Endothelial cell of umbilical vein (primary cell): ENCODE measurements around the gene CNKSR3. TPM values are rescaled to one million over a fixed set of nuclear protein-coding genes. Genes with fewer than 3 reads are reported as not detected.

Experiments
- BruUV-seq: library from RNA; stranded (reverse); fragments of 400-500 nt; replicated peaks from 2 replicates; lab custom pipeline; 2021; lab: Mats Ljungman, UMichigan
- CTCF ChIA-PET: fragments of 300-600, 350-600 bp; sonication (Branson Sonifier 250); formaldehyde crosslinking; loops from one replicate; lab custom pipeline; 2021; ENCODE audit warnings: antibody characterized with exemption, inconsistent platforms; lab: Charles Lee
- POLR2A ChIA-PET: fragments of 300-600, 350-600 bp; sonication (Branson Sonifier 250); formaldehyde crosslinking; loops from one replicate; lab custom pipeline; 2021; ENCODE audit warnings: antibody characterized with exemption, inconsistent platforms; lab: Charles Lee
- DNase-seq: peaks from one replicate; pipeline ENCODE4 v3.0.0-alpha.2; 2011; ENCODE audit warnings: low read depth, low spot score
- FAIRE-seq: peaks from 2 replicates; lab custom pipeline; 2011; peaks lifted over from hg19 to GRCh38; lab: Jason Lieb, UNC
- H2AFZ ChIP-seq: 2 replicates; pipeline ENCODE4 v1.6.0; 2012; ENCODE audit warnings: low read depth, low read length, control low read depth, inconsistent platforms
- H3K27ac ChIP-seq: 2 replicates; pipeline ENCODE4 v1.5.1; 2011; ENCODE audit warnings: low read depth, mild to moderate bottlenecking, control low read depth, low read length, moderate library complexity; ENCODE audit not compliant: insufficient read depth
- H3K27me3 ChIP-seq, 2 experiments: 2 replicates each; pipeline versions ENCODE4 v1.6.0 to v1.6.1; 2011; ENCODE audit warnings: low read length in 2 of 2, mixed read lengths in 1 of 2; ENCODE audit not compliant: control insufficient read depth in 2 of 2, insufficient read depth in 2 of 2
- H3K36me3 ChIP-seq, 2 experiments: 2 replicates in 1 of 2; 3 replicates in 1 of 2; pipeline ENCODE4 v1.5.1; 2011; ENCODE audit warnings: low read length in 2 of 2, mild to moderate bottlenecking in 1 of 2, moderate library complexity in 1 of 2; ENCODE audit not compliant: control insufficient read depth in 2 of 2, insufficient read depth in 2 of 2; ENCODE audit errors: extremely low read depth in 1 of 2
- H3K4me1 ChIP-seq: 3 replicates; pipeline ENCODE4 v1.5.1; 2011; ENCODE audit warnings: mild to moderate bottlenecking, low read length; ENCODE audit not compliant: control insufficient read depth, insufficient read depth; ENCODE audit errors: extremely low read depth
- H3K4me2 ChIP-seq: 2 replicates; pipeline ENCODE4 v1.6.1; 2011; ENCODE audit warnings: low read length, control low read depth, mixed read lengths; ENCODE audit not compliant: insufficient read depth
- H3K4me3 ChIP-seq, 3 experiments: fragments of 200-600 bp in 1 of 3; sonication (generic), shearing (Covaris generic) in 1 of 3; replicated peaks in 1 of 3; 2 replicates each; pipeline ENCODE4 v1.5.1; 2011 to 2016; ENCODE audit warnings: control low read depth in 3 of 3, low read length in 3 of 3, mild to moderate bottlenecking in 2 of 3, inconsistent platforms in 1 of 3, low read depth in 1 of 3, moderate library complexity in 1 of 3; ENCODE audit not compliant: insufficient read depth in 1 of 3
- H3K79me2 ChIP-seq: 2 replicates; pipeline ENCODE4 v1.6.0; 2012; ENCODE audit warnings: low read length, inconsistent platforms; ENCODE audit not compliant: control insufficient read depth, insufficient read depth
- H3K9ac ChIP-seq: replicated peaks from 2 replicates; pipeline ENCODE3; 2011; ENCODE audit warnings: low read length, control low read depth; ENCODE audit not compliant: insufficient read depth; ENCODE audit errors: extremely low read depth
- H3K9me1 ChIP-seq: replicated peaks from 3 replicates; pipeline ENCODE4 v1.6.0; 2011; ENCODE audit warnings: mild to moderate bottlenecking, low read length; ENCODE audit not compliant: control insufficient read depth, insufficient read depth; ENCODE audit errors: extremely low read depth
- H3K9me3 ChIP-seq: replicated peaks from 2 replicates; pipeline ENCODE4 v1.5.1; 2012; ENCODE audit warnings: low read length, inconsistent platforms; ENCODE audit not compliant: control insufficient read depth, insufficient read depth
- H4K20me1 ChIP-seq: replicated peaks from 2 replicates; pipeline ENCODE3; 2011; ENCODE audit warnings: mild to moderate bottlenecking, low read length; ENCODE audit not compliant: control insufficient read depth, insufficient read depth; ENCODE audit errors: extremely low read depth
- CTCF ChIP-seq, 2 donors: IDR thresholded peaks; 1 replicate in 1 of 2; 2 replicates in 1 of 2; pipeline ENCODE4 v1.5.1; 2011; ENCODE audit warnings: low read length in 2 of 2, mild to moderate bottlenecking in 2 of 2, moderate library complexity in 2 of 2, control low read depth in 1 of 2, inconsistent platforms in 1 of 2, low read depth in 1 of 2; ENCODE audit not compliant: insufficient read depth in 1 of 2; ENCODE audit errors: extremely low read depth in 1 of 2
- EZH2 ChIP-seq: IDR thresholded peaks from 2 replicates; pipeline ENCODE4 v1.6.1; 2012; ENCODE audit warnings: borderline replicate concordance, low read depth, mild to moderate bottlenecking, moderate library complexity, low read length, inconsistent platforms; ENCODE audit not compliant: severe bottlenecking
- FOS ChIP-seq: IDR thresholded peaks from 2 replicates; pipeline ENCODE4 v1.6.1; 2011; ENCODE audit warnings: mild to moderate bottlenecking, low read length, moderate library complexity, borderline replicate concordance; ENCODE audit not compliant: insufficient read depth
- GATA2 ChIP-seq: IDR thresholded peaks from 2 replicates; pipeline ENCODE4 v1.7.0; 2011; ENCODE audit warnings: low read depth, mild to moderate bottlenecking, moderate library complexity, mixed read lengths, low read length; ENCODE audit not compliant: insufficient read length, insufficient read depth
- JUN ChIP-seq: IDR thresholded peaks from 2 replicates; pipeline ENCODE4 v1.6.1; 2011; ENCODE audit warnings: borderline replicate concordance, low read depth; ENCODE audit not compliant: insufficient read length, insufficient read depth
- MYC ChIP-seq: IDR thresholded peaks from one replicate; pipeline ENCODE4 v1.6.1; 2011; ENCODE audit warnings: mild to moderate bottlenecking, low read depth, low read length
- POLR2A ChIP-seq: IDR thresholded peaks from 2 replicates; pipeline ENCODE4 v1.6.1; 2012; ENCODE audit warnings: low read depth, mild to moderate bottlenecking, control low read depth, low read length
- POLR2AphosphoS5 ChIP-seq: IDR thresholded peaks from 2 replicates; pipeline ENCODE4 v1.6.1; 2012; ENCODE audit warnings: low read depth, mild to moderate bottlenecking, control low read depth, low read length, moderate library complexity; ENCODE audit not compliant: insufficient read depth
- dilution Hi-C: fragments of 300-500 bp; cut with MboI; formaldehyde crosslinking; loops from one replicate; pipeline ENCODE4 v1.15.0; 2019; ENCODE audit warnings: low sequenced_read_pairs; ENCODE audit not compliant: extremely low pct_ligation_motif_present
- intact Hi-C: fragments of 100-400 bp; cut with micrococcal nuclease; formaldehyde crosslinking; loops from one replicate; pipeline ENCODE4 v1.10.0; 2022
- polyA plus RNA-seq, 4 experiments: library from polyadenylated mRNA; depleted of rRNA in 3 of 4; stranded (reverse) in 3 of 4; unstranded in 1 of 4; fragments of >200 nt; gene quantifications; 2 replicates each; pipeline versions ENCODE4 v1.2.1 to v1.2.3, GENCODE V29; 2011 to 2012; ENCODE audit warnings: missing spikeins in 1 of 4
- total RNA-seq: library from RNA; stranded (reverse); gene quantifications from 2 replicates; pipeline ENCODE4 v1.2.3, GENCODE V29; 2021
- TF ChIP-seq, protein P1 (sequence below): IDR thresholded peaks from 2 replicates; pipeline ENCODE4 v1.6.1; 2011; ENCODE audit not compliant: insufficient read depth, insufficient read length

Gene CNKSR3
- total and polyA plus RNA-seq, 2 donors (not counting 3 experiments of a cell fraction or from before 2014, with no cell fraction given): 2.3 to 15.6 TPM

- H3K27me3 ChIP-seq: no peaks in the 10 kb centered on the region
- no peak for DNase-seq
- H3K4me2 ChIP-seq: no peak overlapping the region
- no peaks in the 10 kb centered on the region for H4K20me1 ChIP-seq
- H3K79me2 ChIP-seq: no peaks in the 10 kb centered on the region
- no peak overlapping the region for H2AFZ ChIP-seq
- ChIA-PET POLR2A (no interaction called here), CTCF (interaction anchor here (1.2 kb wide), 1 partner anchor 129 kb away, joined by 4 read pairs; no protein-coding TSS in a partner anchor)
- H3K36me3 ChIP-seq: peaks cover 0 to 2% of the 10 kb centered on the region in 2 experiments
- H3K4me1 ChIP-seq: peaks cover 21% of the 10 kb centered on the region
- TF ChIP-seq GATA2 (no peak), CTCF (IDR thresholded peaks at IDR 0.05; ENCODE audit: extremely low read depth in 1 of 2, insufficient read depth in 1 of 2, low read depth in 1 of 2, low read length in 2 of 2) (no peak), POLR2AphosphoS5 (no peak), JUN (no peak), MYC (no peak), FOS (no peak), EZH2 (no peak), POLR2A (no peak)
- TF ChIP-seq, protein P1, sequence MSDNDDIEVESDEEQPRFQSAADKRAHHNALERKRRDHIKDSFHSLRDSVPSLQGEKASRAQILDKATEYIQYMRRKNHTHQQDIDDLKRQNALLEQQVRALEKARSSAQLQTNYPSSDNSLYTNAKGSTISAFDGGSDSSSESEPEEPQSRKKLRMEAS: no peak
- BruUV-seq: no TSS peak
- no peak for FAIRE-seq
- no peaks in the 10 kb centered on the region for H3K9me3 ChIP-seq
- no peak overlapping the region for H3K4me3 ChIP-seq
- no peak overlapping the region for H3K9ac ChIP-seq
- H3K27ac ChIP-seq: no peak overlapping the region
- intact Hi-C loops (no loop called here), dilution Hi-C loops (no loop called here)
- no peaks in the 10 kb centered on the region for H3K9me1 ChIP-seq
Measured at GRCh38 chr6:154406301-154406700, 104.2 kb downstream of the CNKSR3 start.
